Mucosa of descending colon (tissue), 3 donors: ENCODE results near the gene EIF2AK3. TPM values are rescaled to one million over a fixed set of nuclear protein-coding genes. Genes with fewer than 3 reads are reported as not detected.

Source experiments
- ATAC-seq: fragments of 200-7000 bp; cut with Tn5 transposase; one replicate; pipeline ENCODE4 v1.9.1; 2020; ENCODE audit warnings: mild to moderate bottlenecking, moderate library complexity
- DNase-seq, 3 donors: peaks; one replicate each; pipeline ENCODE4 v3.0.0-alpha.2; 2020
- H3K36me3 ChIP-seq: fragments of 200-600 bp; one replicate; pipeline ENCODE4 v1.8.0; 2021; ENCODE audit warnings: low read depth, mild to moderate bottlenecking
- H3K4me1 ChIP-seq: fragments of 200-600 bp; one replicate; pipeline ENCODE4 v1.8.0; 2021; ENCODE audit warnings: low read depth, mild to moderate bottlenecking
- H3K4me3 ChIP-seq: fragments of 200-600 bp; one replicate; pipeline ENCODE4 v1.8.0; 2021; ENCODE audit warnings: mild to moderate bottlenecking
- H3K9me3 ChIP-seq: fragments of 200-600 bp; one replicate; pipeline ENCODE4 v1.8.0; 2021; ENCODE audit warnings: mild to moderate bottlenecking
- CTCF ChIP-seq: fragments of 200-600 bp; IDR thresholded peaks from one replicate; pipeline ENCODE4 v1.8.0; 2022; ENCODE audit warnings: antibody characterized with exemption, mild to moderate bottlenecking
- intact Hi-C, 2 donors: fragments of 100-400 bp; cut with DNase I in 1 of 2; cut with micrococcal nuclease in 1 of 2; formaldehyde crosslinking; loops; one replicate each; pipeline versions ENCODE4 v1.11.0 to v1.11.1; 2022; cut with DNase I, micrococcal nuclease
- long read RNA-seq, 2 donors: library from polyadenylated mRNA; unstranded; transcript quantifications; one replicate each; pipeline ENCODE4 v2.0.0, GENCODE V29; 2019 to 2021
- total RNA-seq, 3 donors: library from RNA; stranded (reverse); fragmentation: NEBNext Ultra II Directional in 2 of 3; extraction: Animal tissue kit (Norgen Biotek cat#: 25700) in 2 of 3; gene quantifications; one replicate each; pipeline versions ENCODE4 v1.2.1 to v1.2.4, GENCODE V29; 2021 to 2023
- donor health status: DM: no; HTN: no; CAD: no; lungs with moderate emphysema.
- donor health status: DM: no; HTN: no; CAD: no.
- donor health status: DM: no; HTN: yes; CAD: no.

The EIF2AK3 gene
- 10 to 100 TPM; 20.4 to 31.6 (median 30.4) TPM for total RNA-seq
- long read RNA-seq, donor 1, full-length matches to known transcripts: 11 of 14 reads
- long read RNA-seq, donor 1, partial matches to known transcripts: 1 of 14 reads
- long read RNA-seq, donor 1, other reads (novel, unspliced or antisense): 2 of 14 reads
- long read RNA-seq, donor 2, partial matches to known transcripts: 0 of 1 reads
- long read RNA-seq, donor 2, other reads (novel, unspliced or antisense): 1 of 1 reads

DNA sequence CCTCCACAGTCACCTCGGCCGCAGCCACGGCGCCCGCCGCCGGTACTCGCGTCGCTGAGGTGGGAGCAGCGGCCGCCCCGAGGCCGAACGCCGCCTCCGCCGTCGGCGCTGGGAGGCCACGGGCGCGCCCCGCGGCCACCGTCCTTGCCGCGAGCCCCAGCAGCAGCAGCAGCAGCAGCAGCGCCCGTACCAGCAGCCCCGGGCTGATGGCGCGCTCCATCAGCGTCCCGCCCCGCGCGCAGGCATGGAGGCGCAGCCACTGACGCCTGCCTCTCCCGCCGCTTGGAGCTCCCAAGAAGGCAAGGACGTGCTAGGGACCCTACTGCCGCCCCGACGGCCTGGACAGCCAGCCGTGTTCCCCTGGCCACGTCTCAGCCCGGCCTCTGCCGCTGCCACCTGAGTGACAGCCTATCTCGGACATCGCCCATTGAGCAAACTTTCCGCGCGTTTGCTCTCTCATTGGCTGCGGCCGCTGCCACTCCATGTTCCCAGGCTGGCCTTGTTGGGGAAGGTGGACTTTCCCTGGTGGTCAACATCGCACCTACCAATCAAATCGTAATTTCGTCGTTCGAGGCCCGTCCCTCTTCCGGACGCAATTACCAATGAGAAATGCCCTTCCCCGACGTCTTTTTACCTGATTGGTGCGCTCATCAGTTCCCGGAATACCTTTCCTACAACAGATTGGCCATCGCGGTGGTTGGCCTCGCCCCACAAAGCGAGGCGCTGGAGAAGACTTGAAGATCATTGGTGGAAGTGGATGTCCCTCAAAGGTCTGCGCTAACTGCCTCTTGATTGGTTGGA lies at the start of gene EIF2AK3:
Gene EIF2AK3 (minus strand): TSS at position 410 of the 801 bp plus-strand sequence. CDS start 190 bp downstream, at position 220.
- TF ChIP-seq CTCF: peak; percentile 34
- peak; percentile 90 for ATAC-seq
- intact Hi-C loops: no loop called here

DNA sequence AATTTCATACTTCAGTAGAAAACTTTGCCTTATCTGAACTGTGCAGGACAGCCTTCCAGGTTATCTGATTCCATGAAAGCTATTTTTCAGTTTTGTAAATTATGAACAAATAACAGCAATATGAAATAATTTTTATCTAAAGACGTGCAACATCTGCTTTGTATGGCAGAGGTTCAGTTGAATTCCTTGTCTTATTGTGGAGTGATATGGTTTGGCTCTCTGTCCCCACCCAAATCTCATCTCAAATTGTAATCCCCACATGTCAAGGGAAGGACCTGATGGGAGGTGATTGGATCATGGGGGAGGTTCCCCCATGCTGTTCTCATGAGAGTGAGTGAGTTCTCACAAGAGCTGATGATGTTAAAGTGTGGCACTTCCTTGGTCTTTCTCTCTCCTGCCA lies 46.1 kb upstream of the EIF2AK3 start:
- Histone ChIP-seq H3K36me3 (no peaks in the 10 kb centered on the region), H3K4me3 (no peak overlapping the region), H3K9me3 (no peaks in the 10 kb centered on the region), H3K4me1 (no peaks in the 10 kb centered on the region)
- TF ChIP-seq CTCF: no peak
- intact Hi-C loops: loop anchor here in 1 of 2 donors (5.0 kb wide), 1 partner anchor 81 kb away; no protein-coding TSS in a partner anchor
- no peak for ATAC-seq
- no peak for DNase-seq

More for the DNA sequence above, at the start of gene EIF2AK3:
- Histone ChIP-seq H3K36me3 (no peaks in the 10 kb centered on the region), H3K4me3 (peak within 1 kb of the TSS; percentile 90), H3K9me3 (no peaks in the 10 kb centered on the region), H3K4me1 (peaks cover 15% of the 10 kb centered on the region)
- DNase-seq: peak; percentile 98 to 99 (median 98)

DNA sequence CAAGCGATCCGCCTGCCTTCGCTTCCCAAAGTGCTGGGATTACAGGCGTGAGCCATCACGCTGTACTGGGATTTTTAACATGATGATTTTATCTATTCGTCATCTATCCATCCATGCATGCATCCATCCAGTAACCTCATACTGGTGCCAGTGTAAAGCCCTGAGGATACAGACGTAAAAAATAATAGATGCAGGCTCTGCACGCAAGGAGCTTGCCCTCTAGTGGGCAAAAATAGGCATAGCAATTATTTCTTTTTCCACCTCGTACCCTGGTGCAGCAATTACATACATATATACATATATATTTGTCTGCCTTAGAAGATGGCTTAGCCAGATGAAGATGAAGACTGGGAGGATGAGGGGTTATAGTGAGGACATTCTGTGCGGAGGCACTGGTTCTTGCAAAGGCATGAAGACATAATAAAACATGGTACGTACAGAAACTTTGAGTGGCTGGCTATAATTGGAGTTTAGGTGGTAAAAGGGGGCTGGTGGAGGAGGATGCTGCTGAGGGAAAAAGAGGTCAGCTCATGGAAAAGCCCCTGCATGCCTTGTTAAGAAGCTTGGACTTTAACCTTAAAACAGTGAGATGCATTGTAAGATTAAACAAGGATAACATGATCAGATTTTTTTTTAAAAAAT lies 44.6 kb upstream of the EIF2AK3 start:
- H3K36me3 ChIP-seq: no peaks in the 10 kb centered on the region
- H3K4me1 ChIP-seq: no peaks in the 10 kb centered on the region
- DNase-seq: no peak
- ATAC-seq: peak; percentile 81
- H3K9me3 ChIP-seq: no peaks in the 10 kb centered on the region
- intact Hi-C loops: loop anchor here in 1 of 2 donors (5.0 kb wide), 1 partner anchor 80 kb away; no protein-coding TSS in a partner anchor
- TF ChIP-seq CTCF: peak; percentile 69
- no peak overlapping the region for H3K4me3 ChIP-seq

DNA sequence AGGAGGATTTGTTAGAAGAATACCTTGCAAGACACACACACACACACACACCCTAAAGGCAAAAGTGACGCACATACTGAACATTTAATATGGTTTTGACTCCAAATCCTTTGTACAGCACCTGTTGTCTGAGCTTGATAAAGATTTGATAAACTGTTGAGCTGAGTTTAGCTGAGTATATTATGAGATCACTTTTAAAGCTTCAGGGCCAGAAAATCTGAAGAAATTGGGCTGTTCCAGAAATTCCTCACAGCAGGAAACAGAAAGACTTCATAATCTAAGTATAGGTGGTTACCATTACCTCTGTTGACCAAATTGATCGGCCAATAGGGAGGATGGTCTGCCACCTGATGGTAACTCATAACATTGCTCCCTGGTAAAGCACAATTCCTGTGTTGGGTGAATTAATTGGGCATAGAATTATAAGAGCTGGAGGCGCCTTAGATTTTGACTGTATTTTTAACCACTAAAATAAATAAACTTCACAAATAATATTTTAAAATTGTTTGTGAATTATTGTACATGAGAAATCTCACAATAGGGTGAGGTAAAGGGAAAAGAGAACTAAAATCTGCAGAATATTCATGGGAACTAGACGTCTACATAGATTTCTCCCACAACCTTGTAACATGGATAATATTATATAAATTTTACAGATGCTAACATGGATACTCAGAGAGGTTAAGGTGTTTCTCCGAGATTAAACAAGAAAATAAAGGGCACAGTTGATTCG lies 42.4 kb upstream of the EIF2AK3 start:
- peak in 1 of 3 donors; percentile 50 for DNase-seq
- TF ChIP-seq CTCF: peak; percentile 20
- intact Hi-C loops: loop anchor here (1.0 to 5.0 kb wide), 2 partner anchors 77 to 78 kb away; no protein-coding TSS in a partner anchor
- Histone ChIP-seq H3K4me1 (no peaks in the 10 kb centered on the region), H3K4me3 (no peak overlapping the region), H3K9me3 (no peaks in the 10 kb centered on the region), H3K36me3 (no peaks in the 10 kb centered on the region)
- peak; percentile 77 for ATAC-seq

DNA sequence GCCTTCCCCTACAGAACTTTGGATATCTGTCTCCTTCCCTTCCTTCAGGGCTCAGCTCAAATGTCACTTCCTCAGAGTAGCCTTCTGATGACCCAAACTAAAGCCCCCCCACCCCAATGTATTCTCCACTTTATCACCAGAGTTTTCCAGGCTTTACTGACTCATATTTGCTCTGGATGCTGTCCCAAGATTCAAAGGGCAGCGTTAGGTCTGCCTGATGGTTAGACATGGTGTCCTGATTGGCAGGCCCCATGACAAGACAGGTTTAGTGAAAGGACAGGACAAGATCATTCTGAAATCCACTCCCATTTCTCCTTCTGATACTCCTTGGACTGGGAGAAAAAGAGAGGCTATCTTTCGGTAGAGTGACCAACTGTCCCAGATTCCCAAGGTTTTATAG lies 41.6 kb upstream of the EIF2AK3 start:
- intact Hi-C loops: loop anchor here in 1 of 2 donors (1.0 kb wide), 1 partner anchor 78 kb away; no protein-coding TSS in a partner anchor
- no peaks in the 10 kb centered on the region for H3K36me3 ChIP-seq
- H3K9me3 ChIP-seq: no peaks in the 10 kb centered on the region
- DNase-seq (no peak), ATAC-seq (peak; percentile 23)
- TF ChIP-seq CTCF: no peak
- no peak overlapping the region for H3K4me3 ChIP-seq
- no peaks in the 10 kb centered on the region for H3K4me1 ChIP-seq
